HG03060 (cell line): ENCODE results near the gene EEA1.

Experiments used
- ATAC-seq: cut with Tn5 transposase; IDR thresholded peaks from one replicate; pipeline ENCODE4 v1.9.1; 2021; ENCODE audit warnings: low read depth, moderate number of reproducible peaks; ENCODE audit not compliant: unreplicated experiment

EEA1 gene

GRCh38 chr12:92939116-92939515 is 10.0 kb upstream of the EEA1 start:
- ATAC-seq: no peak

GRCh38 chr12:92938638-92939037 is 9.5 kb upstream of the EEA1 start:
- ATAC-seq: no peak

GRCh38 chr12:92938018-92938417 is 8.9 kb upstream of the EEA1 start:
- ATAC-seq: no peak

- no peak for ATAC-seq
Observed at GRCh38 chr12:92933606-92934005, 4.5 kb upstream of the EEA1 start.

GRCh38 chr12:92930421-92930820 is 1.3 kb upstream of the EEA1 start:
- ATAC-seq: no peak

GRCh38 chr12:92929983-92930382 is 888 bp upstream of the EEA1 start:
- ATAC-seq: no peak

- ATAC-seq: peak; percentile 0
Observed at GRCh38 chr12:92928421-92928961, 604 bp downstream of the EEA1 start.

GRCh38 chr12:92927436-92928281 is 1.4 kb downstream of the EEA1 start:
- peak; percentile 15 for ATAC-seq

GRCh38 chr12:92927055-92927435 is 2.0 kb downstream of the EEA1 start:
- ATAC-seq: peak; percentile 36

GRCh38 chr12:92926549-92926948 is 2.5 kb downstream of the EEA1 start:
- no peak for ATAC-seq

- no peak for ATAC-seq
Observed at GRCh38 chr12:92921877-92922276, 7.2 kb downstream of the EEA1 start.

GRCh38 chr12:92915365-92915764 is 13.7 kb downstream of the EEA1 start:
- no peak for ATAC-seq

- no peak for ATAC-seq
Observed at GRCh38 chr12:92914170-92914569, 14.9 kb downstream of the EEA1 start.

GRCh38 chr12:92912672-92913071 is 16.4 kb downstream of the EEA1 start:
- no peak for ATAC-seq

GRCh38 chr12:92912052-92912451 is 17.0 kb downstream of the EEA1 start:
- no peak for ATAC-seq

GRCh38 chr12:92911339-92911738 is 17.8 kb downstream of the EEA1 start:
- no peak for ATAC-seq

GRCh38 chr12:92908108-92908507 is 21.0 kb downstream of the EEA1 start:
- no peak for ATAC-seq

GRCh38 chr12:92905811-92906554 is 23.1 kb downstream of the EEA1 start:
- ATAC-seq: no peak

GRCh38 chr12:92905258-92905810 is 23.8 kb downstream of the EEA1 start:
- no peak for ATAC-seq

- ATAC-seq: no peak
Observed at GRCh38 chr12:92900941-92901340, 28.2 kb downstream of the EEA1 start.

GRCh38 chr12:92899386-92900001 is 29.6 kb downstream of the EEA1 start:
- ATAC-seq: no peak
